OCI-LY7 (cell line): ENCODE results near the gene AGBL1. TPM values are rescaled to one million over a fixed set of nuclear protein-coding genes. Genes with fewer than 3 reads are reported as not detected.

Experiments used
- BruUV-seq: library from RNA; stranded (reverse); fragments of 400-500 nt; replicated peaks from 2 replicates; lab custom pipeline; 2021; lab: Mats Ljungman, UMichigan
- CTCF ChIA-PET: fragments of 300-600 bp; sonication (Branson Sonifier 250); formaldehyde crosslinking; loops from one replicate; lab custom pipeline; 2022; ENCODE audit warnings: antibody characterized with exemption; ENCODE audit not compliant: unreplicated experiment; lab: Charles Lee
- POLR2A ChIA-PET: fragments of 300-600 bp; sonication (Branson Sonifier 250); formaldehyde crosslinking; loops from one replicate; lab custom pipeline; 2022; ENCODE audit warnings: antibody characterized with exemption; lab: Charles Lee
- DNase-seq: peaks from one replicate; pipeline ENCODE4 v3.0.0-alpha.2; 2015; ENCODE audit warnings: low spot score
- H2AFZ ChIP-seq: fragments of 200-600 bp; sonication (generic), shearing (Covaris generic); 2 replicates; pipeline ENCODE4 v1.6.1; 2014; ENCODE audit warnings: mild to moderate bottlenecking, antibody characterized with exemption, low read length, moderate library complexity
- H3K27ac ChIP-seq: fragments of 200-600 bp; sonication (generic); 2 replicates; pipeline ENCODE4 v1.5.1; 2014; ENCODE audit warnings: mixed run types, low read depth, mild to moderate bottlenecking, moderate library complexity, low read length, inconsistent platforms; ENCODE audit not compliant: poor library complexity, severe bottlenecking
- H3K36me3 ChIP-seq: fragments of 200-600 bp; sonication (generic); 2 replicates; pipeline ENCODE4 v1.6.1; 2014; ENCODE audit warnings: mild to moderate bottlenecking, antibody characterized with exemption, low read length, moderate library complexity, mixed read lengths; ENCODE audit not compliant: insufficient read depth
- H3K4me1 ChIP-seq: fragments of 200-600 bp; sonication (generic); 2 replicates; pipeline ENCODE4 v1.5.1; 2014; ENCODE audit warnings: mild to moderate bottlenecking, low read length; ENCODE audit not compliant: insufficient read depth, poor library complexity, severe bottlenecking
- H3K4me2 ChIP-seq: fragments of 200-600 bp; sonication (generic); 2 replicates; pipeline ENCODE4 v1.6.1; 2014; ENCODE audit warnings: mild to moderate bottlenecking, low read length
- H3K4me3 ChIP-seq: fragments of 200-600 bp; sonication (generic); 2 replicates; pipeline ENCODE4 v1.5.1; 2014; ENCODE audit warnings: mild to moderate bottlenecking, low read depth, low read length; ENCODE audit not compliant: poor library complexity, severe bottlenecking
- H3K79me2 ChIP-seq: fragments of 200-600 bp; sonication (generic); 2 replicates; pipeline ENCODE4 v1.6.1; 2016; ENCODE audit warnings: low read depth, mild to moderate bottlenecking, low read length, moderate library complexity, mixed read lengths; ENCODE audit not compliant: insufficient read depth
- H3K9me2 ChIP-seq: fragments of 200-600 bp; sonication (generic); 2 replicates; pipeline ENCODE4 v1.6.1; 2016; ENCODE audit warnings: mild to moderate bottlenecking, low read length, mixed read lengths; ENCODE audit not compliant: insufficient read depth
- H3K9me3 ChIP-seq: fragments of 200-600 bp; sonication (generic); 2 replicates; pipeline ENCODE4 v1.6.1; 2014; ENCODE audit warnings: mild to moderate bottlenecking, mixed run types, low read length, mixed read lengths
- H4K20me1 ChIP-seq: fragments of 200-600 bp; sonication (generic); 2 replicates; pipeline ENCODE4 v1.6.1; 2014; ENCODE audit warnings: mild to moderate bottlenecking, antibody characterized with exemption, low read length, moderate library complexity, mixed read lengths; ENCODE audit not compliant: insufficient read depth
- CTCF ChIP-seq: fragments of 200-600 bp; sonication (generic); conservative IDR thresholded peaks from 2 replicates; pipeline ENCODE4 v1.5.1; 2014; ENCODE audit warnings: mild to moderate bottlenecking, antibody characterized with exemption, low read length, moderate library complexity, mixed read lengths
- EZH2phosphoT487 ChIP-seq: fragments of 200-600 bp; sonication (generic); IDR thresholded peaks from 2 replicates; pipeline ENCODE4 v1.6.1; 2018; ENCODE audit warnings: low read depth, borderline replicate concordance, mild to moderate bottlenecking, mixed run types, antibody characterized with exemption, low read length, moderate library complexity, mixed read lengths
- intact Hi-C: fragments of 100-400 bp; cut with micrococcal nuclease; formaldehyde crosslinking; loops from one replicate; pipeline ENCODE4 v1.10.0; 2022; ENCODE audit not compliant: unreplicated experiment
- total RNA-seq, 2 experiments: library from RNA; depleted of rRNA in 1 of 2; stranded (reverse); fragments of >200 nt in 1 of 2; shearing (Covaris generic) in 1 of 2; gene quantifications; 2 replicates each; pipeline ENCODE4 v1.2.3, GENCODE V29; 2014 to 2022

AGBL1 gene
- total RNA-seq, 2 experiments from 2014 or later: not detected

GRCh38 chr15:86629409-86630356 lies 550.0 kb downstream of the AGBL1 start:
- Histone ChIP-seq H3K9me3 (no peaks in the 10 kb centered on the region), H3K79me2 (no peaks in the 10 kb centered on the region), H3K4me2 (no peak overlapping the region), H4K20me1 (no peaks in the 10 kb centered on the region), H3K4me3 (no peak overlapping the region), H3K36me3 (no peaks in the 10 kb centered on the region), H3K27ac (no peak overlapping the region), H2AFZ (no peak overlapping the region), H3K9me2 (no peaks in the 10 kb centered on the region), H3K4me1 (no peaks in the 10 kb centered on the region)
- POLR2A ChIA-PET: interaction anchor here (0.6 to 0.7 kb wide), 2 partner anchors 36 to 170 kb away, joined by 3 to 4 read pairs; no protein-coding TSS in a partner anchor
- no peak for TF ChIP-seq EZH2phosphoT487
- no peak for TF ChIP-seq CTCF
- CTCF ChIA-PET: no interaction called here
- intact Hi-C loops: no loop called here
- no peak for DNase-seq
- BruUV-seq: no TSS peak

- BruUV-seq: no TSS peak
These were observed 551.3 kb downstream of the AGBL1 start for GRCh38 chr15:86630946-86631345.

More at GRCh38 chr15:86630946-86631345, 551.3 kb downstream of the AGBL1 start:
- Histone ChIP-seq H2AFZ (no peak overlapping the region), H3K4me3 (no peak overlapping the region), H3K9me2 (no peaks in the 10 kb centered on the region), H3K4me1 (no peaks in the 10 kb centered on the region), H4K20me1 (no peaks in the 10 kb centered on the region), H3K4me2 (no peak overlapping the region), H3K9me3 (no peaks in the 10 kb centered on the region), H3K79me2 (no peaks in the 10 kb centered on the region), H3K36me3 (no peaks in the 10 kb centered on the region), H3K27ac (no peak overlapping the region)
- CTCF ChIA-PET: no interaction called here
- TF ChIP-seq CTCF (no peak), EZH2phosphoT487 (no peak)
- no peak for DNase-seq
- intact Hi-C loops: no loop called here
- POLR2A ChIA-PET: no interaction called here
